ENCODE data around the gene GIMD1. TPM values are rescaled to one million over a fixed set of nuclear protein-coding genes. Genes with fewer than 3 reads are reported as not detected.
A peak's percentile ranks its signal among the peaks of the same experiment; 100 is the strongest.
"Not testable (repeated sequence)": the region's sequence is repeated elsewhere in the genome, so short reads cannot be mapped to it uniquely, and the experiment has no call there.

Gene GIMD1
- 100 to 1,000 TPM in 2 of 4 donors, 10 to 100 TPM in 1, not detected in 1; 25.4 to 144 (median 114) TPM for polyA plus RNA-seq
- long read RNA-seq, donor 1 = 0 reads
- long read RNA-seq, donor 2 = 0 reads
- long read RNA-seq, donor 3 = 0 reads
- long read RNA-seq, donor 4 = 0 reads
- long read RNA-seq, donor 5 = 0 reads
- long read RNA-seq, donor 6 = 0 reads
- long read RNA-seq, donor 7 = 0 reads
- long read RNA-seq, donor 8 = 0 reads
- long read RNA-seq, donor 9 = 0 reads
- long read RNA-seq, donor 10 = 0 reads

- H3K4me1 ChIP-seq (ENCODE audit: control insufficient read depth in 3 of 3, insufficient read depth in 2 of 3, low read depth in 1 of 3, low read length in 2 of 3) = no peaks in the 10 kb centered on the region
- DNase-seq = peak in 1 of 2 donors; percentile 74
- H3K27ac ChIP-seq (ENCODE audit: low read depth in 1 of 3, low read length in 2 of 3) = peak within 1 kb of the TSS in 1 of 3 donors; percentile 38
- no peaks in the 10 kb centered on the region for H3K9me3 ChIP-seq (ENCODE audit: control insufficient read depth in 2 of 2, insufficient read depth in 1 of 2, low read depth in 1 of 2, low read length in 1 of 2)
- H3K4me3 ChIP-seq (ENCODE audit: low read depth in 1 of 3, low read length in 3 of 3) = peak within 1 kb of the TSS in 1 of 3 donors; percentile 63
- H3K36me3 ChIP-seq (ENCODE audit: control insufficient read depth in 3 of 3, insufficient read depth in 2 of 3, low read depth in 1 of 3, low read length in 3 of 3) = no peaks in the 10 kb centered on the region
- WGBS, 3 donors = 18 to 59% (median 39%) methylated on average over 5 of the region's 5 CpGs
- peak; percentile 49 for FAIRE-seq
- H3K27me3 ChIP-seq (ENCODE audit: control insufficient read depth in 3 of 3, insufficient read depth in 3 of 3, low read length in 3 of 3) = no peaks in the 10 kb centered on the region
Measured at GRCh38 chr4:106368678-106369077, at the start of gene GIMD1. TSS of gene GIMD1 (minus strand) at chr4:106368778. CDS start at chr4:106367435, 1,343 bp downstream.

DNA sequence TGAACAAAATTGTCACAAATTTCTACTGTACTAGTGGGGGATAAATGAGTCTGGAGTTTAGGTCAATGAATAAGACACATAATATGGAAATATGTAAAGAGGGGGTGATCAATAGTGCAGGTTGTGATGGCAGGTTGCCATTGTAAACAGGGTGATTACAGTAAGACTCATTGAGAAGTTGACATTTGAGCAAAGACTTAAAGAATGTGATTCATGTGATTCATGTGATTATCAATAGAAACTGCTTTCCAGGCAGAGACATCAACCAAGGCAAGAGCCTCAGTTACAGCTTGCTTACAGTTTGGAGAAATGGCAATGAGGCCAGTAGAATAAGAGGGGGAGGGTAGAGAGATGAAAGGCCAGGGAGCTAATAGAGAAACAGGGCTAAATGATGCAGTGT lies 45.8 kb upstream of the GIMD1 start:
- Histone ChIP-seq H3K9me3 (ENCODE audit: control insufficient read depth in 2 of 2, insufficient read depth in 1 of 2, low read depth in 1 of 2, low read length in 1 of 2) (no peaks in the 10 kb centered on the region), H3K36me3 (ENCODE audit: control insufficient read depth in 3 of 3, insufficient read depth in 2 of 3, low read depth in 1 of 3, low read length in 3 of 3) (no peaks in the 10 kb centered on the region), H3K27ac (ENCODE audit: low read depth in 1 of 3, low read length in 2 of 3) (no peak overlapping the region), H3K27me3 (ENCODE audit: control insufficient read depth in 3 of 3, insufficient read depth in 3 of 3, low read length in 3 of 3) (no peaks in the 10 kb centered on the region), H3K4me1 (ENCODE audit: control insufficient read depth in 3 of 3, insufficient read depth in 2 of 3, low read depth in 1 of 3, low read length in 2 of 3) (no peaks in the 10 kb centered on the region), H3K4me3 (ENCODE audit: low read depth in 1 of 3, low read length in 3 of 3) (no peak overlapping the region)
- DNase-seq = no peak
- no peak for FAIRE-seq

- FAIRE-seq = no peak
- H3K27ac ChIP-seq (ENCODE audit: low read depth in 1 of 3, low read length in 2 of 3) = no peak overlapping the region
- H3K36me3 ChIP-seq (ENCODE audit: control insufficient read depth in 3 of 3, insufficient read depth in 2 of 3, low read depth in 1 of 3, low read length in 3 of 3) = no peaks in the 10 kb centered on the region
- no peaks in the 10 kb centered on the region for H3K9me3 ChIP-seq (ENCODE audit: control insufficient read depth in 2 of 2, insufficient read depth in 1 of 2, low read depth in 1 of 2, low read length in 1 of 2)
- WGBS, 3 donors = 84 to 89% (median 89%) methylated on average over 15 of the region's 15 CpGs
- DNase-seq = no peak
- no peaks in the 10 kb centered on the region for H3K4me1 ChIP-seq (ENCODE audit: control insufficient read depth in 3 of 3, insufficient read depth in 2 of 3, low read depth in 1 of 3, low read length in 2 of 3)
- H3K27me3 ChIP-seq (ENCODE audit: control insufficient read depth in 3 of 3, insufficient read depth in 3 of 3, low read length in 3 of 3) = no peaks in the 10 kb centered on the region
- H3K4me3 ChIP-seq (ENCODE audit: low read depth in 1 of 3, low read length in 3 of 3) = no peak overlapping the region
Measured at GRCh38 chr4:106409901-106410889, 41.6 kb upstream of the GIMD1 start.

DNA sequence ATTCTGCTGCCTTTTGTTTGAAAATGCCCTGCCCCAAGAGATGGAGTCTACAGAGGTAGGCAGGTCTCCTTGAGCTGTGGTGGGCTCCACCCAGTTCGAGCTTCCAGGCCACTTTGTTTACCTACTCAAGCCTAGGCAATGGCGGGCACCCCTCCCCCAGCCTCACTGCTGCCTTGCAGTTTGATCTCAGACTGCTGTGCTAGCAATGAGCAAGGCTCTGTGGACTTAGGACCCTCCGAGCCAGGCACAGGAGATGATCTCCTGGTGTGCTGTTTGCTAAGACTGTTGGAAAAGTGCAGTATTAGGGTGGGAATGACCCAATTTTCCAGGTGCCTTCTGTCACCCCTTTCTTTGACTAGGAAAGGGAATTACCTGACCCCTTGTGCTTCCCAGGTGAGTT lies 39.4 kb upstream of the GIMD1 start:
- not testable (repeated sequence) for H3K4me3 ChIP-seq (ENCODE audit: low read depth in 1 of 3, low read length in 3 of 3); H3K27me3 ChIP-seq (ENCODE audit: control insufficient read depth in 3 of 3, insufficient read depth in 3 of 3, low read length in 3 of 3); H3K36me3 ChIP-seq (ENCODE audit: control insufficient read depth in 3 of 3, insufficient read depth in 2 of 3, low read depth in 1 of 3, low read length in 3 of 3); DNase-seq; FAIRE-seq; H3K9me3 ChIP-seq (ENCODE audit: control insufficient read depth in 2 of 2, insufficient read depth in 1 of 2, low read depth in 1 of 2, low read length in 1 of 2); H3K27ac ChIP-seq (ENCODE audit: low read depth in 1 of 3, low read length in 2 of 3); H3K4me1 ChIP-seq (ENCODE audit: control insufficient read depth in 3 of 3, insufficient read depth in 2 of 3, low read depth in 1 of 3, low read length in 2 of 3)
- 30 to 59% (median 33%) methylated on average over 3 of the region's 3 CpGs for WGBS, 3 donors

- FAIRE-seq = no peak
- 89 to 94% (median 94%) methylated on average over 3 of the region's 3 CpGs for WGBS, 3 donors
- H3K4me1 ChIP-seq (ENCODE audit: control insufficient read depth in 3 of 3, insufficient read depth in 2 of 3, low read depth in 1 of 3, low read length in 2 of 3) = no peaks in the 10 kb centered on the region
- H3K27me3 ChIP-seq (ENCODE audit: control insufficient read depth in 3 of 3, insufficient read depth in 3 of 3, low read length in 3 of 3) = no peaks in the 10 kb centered on the region
- DNase-seq = no peak
- no peaks in the 10 kb centered on the region for H3K36me3 ChIP-seq (ENCODE audit: control insufficient read depth in 3 of 3, insufficient read depth in 2 of 3, low read depth in 1 of 3, low read length in 3 of 3)
- H3K9me3 ChIP-seq (ENCODE audit: control insufficient read depth in 2 of 2, insufficient read depth in 1 of 2, low read depth in 1 of 2, low read length in 1 of 2) = peaks cover 2 to 5% of the 10 kb centered on the region in 2 donors
- H3K27ac ChIP-seq (ENCODE audit: low read depth in 1 of 3, low read length in 2 of 3) = no peak overlapping the region
- no peak overlapping the region for H3K4me3 ChIP-seq (ENCODE audit: low read depth in 1 of 3, low read length in 3 of 3)
Measured at GRCh38 chr4:106401157-106401556, 32.6 kb upstream of the GIMD1 start.

GRCh38 chr4:106398898-106399297 lies 30.3 kb upstream of the GIMD1 start:
- H3K27me3 ChIP-seq (ENCODE audit: control insufficient read depth in 3 of 3, insufficient read depth in 3 of 3, low read length in 3 of 3); H3K4me3 ChIP-seq (ENCODE audit: low read depth in 1 of 3, low read length in 3 of 3); H3K9me3 ChIP-seq (ENCODE audit: control insufficient read depth in 2 of 2, insufficient read depth in 1 of 2, low read depth in 1 of 2, low read length in 1 of 2); DNase-seq; H3K36me3 ChIP-seq (ENCODE audit: control insufficient read depth in 3 of 3, insufficient read depth in 2 of 3, low read depth in 1 of 3, low read length in 3 of 3); H3K4me1 ChIP-seq (ENCODE audit: control insufficient read depth in 3 of 3, insufficient read depth in 2 of 3, low read depth in 1 of 3, low read length in 2 of 3); H3K27ac ChIP-seq (ENCODE audit: low read depth in 1 of 3, low read length in 2 of 3); FAIRE-seq: not testable (repeated sequence)
- WGBS, 3 donors = 54 to 56% (median 56%) methylated on average over 2 of the region's 4 CpGs

DNA sequence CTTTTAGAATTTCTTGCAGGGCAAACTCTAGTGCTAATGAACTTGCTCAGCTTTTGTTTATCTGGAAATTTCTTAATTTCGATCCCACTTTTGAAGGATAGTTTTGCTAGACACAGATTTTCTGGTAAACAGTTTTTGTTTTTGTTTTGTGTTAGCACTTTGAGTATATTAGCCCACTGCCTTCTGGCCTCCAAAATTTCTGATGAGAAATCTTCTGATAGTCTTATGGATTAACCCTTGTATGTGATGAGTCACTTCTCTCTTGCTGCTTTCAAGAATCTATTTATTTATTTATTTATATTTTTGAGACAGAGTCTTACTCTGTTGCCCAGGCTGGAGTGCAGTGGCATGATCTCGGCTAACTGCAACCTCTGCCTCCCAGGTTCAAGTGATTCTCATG lies 27.0 kb upstream of the GIMD1 start:
- 77 to 80% (median 78%) methylated on average over 2 of the region's 2 CpGs for WGBS, 3 donors
- FAIRE-seq = no peak
- DNase-seq = no peak

DNA sequence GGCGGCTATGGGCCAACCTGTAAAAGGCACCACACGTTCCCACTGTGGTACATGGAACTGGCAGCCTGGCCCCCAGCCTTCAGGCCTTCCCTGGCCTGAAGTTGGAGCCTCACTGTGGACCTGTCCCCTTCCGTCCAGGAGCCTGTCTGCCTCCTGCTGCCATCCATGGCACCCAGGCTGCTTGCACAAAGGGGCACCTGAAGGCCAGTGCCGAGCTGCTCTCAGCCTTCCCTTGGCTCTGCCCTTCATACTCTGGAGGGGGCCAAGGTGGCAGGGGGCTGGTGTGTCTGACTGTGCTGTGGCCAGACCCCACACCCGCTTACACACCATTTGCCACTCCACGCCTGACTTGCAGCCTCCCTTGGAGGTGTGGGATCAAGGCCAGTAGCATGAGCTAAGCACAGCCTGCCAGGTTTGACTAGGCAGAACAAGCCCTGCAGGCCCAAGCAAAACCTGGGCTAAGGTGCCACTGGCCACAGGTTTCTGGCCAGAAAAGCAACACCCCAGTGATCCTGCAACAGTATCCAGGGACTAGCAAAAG lies 17.3 kb upstream of the GIMD1 start:
- no peaks in the 10 kb centered on the region for H3K36me3 ChIP-seq (ENCODE audit: control insufficient read depth in 3 of 3, insufficient read depth in 2 of 3, low read depth in 1 of 3, low read length in 3 of 3)
- 69 to 80% (median 76%) methylated on average over 6 of the region's 6 CpGs for WGBS, 3 donors
- DNase-seq (no peak), FAIRE-seq (no peak)
- H3K4me3 ChIP-seq (ENCODE audit: low read depth in 1 of 3, low read length in 3 of 3) = no peak overlapping the region
- peaks cover 0 to 14% of the 10 kb centered on the region in 2 donors for H3K9me3 ChIP-seq (ENCODE audit: control insufficient read depth in 2 of 2, insufficient read depth in 1 of 2, low read depth in 1 of 2, low read length in 1 of 2)
- no peaks in the 10 kb centered on the region for H3K27me3 ChIP-seq (ENCODE audit: control insufficient read depth in 3 of 3, insufficient read depth in 3 of 3, low read length in 3 of 3)
- H3K4me1 ChIP-seq (ENCODE audit: control insufficient read depth in 3 of 3, insufficient read depth in 2 of 3, low read depth in 1 of 3, low read length in 2 of 3) = no peaks in the 10 kb centered on the region
- no peak overlapping the region for H3K27ac ChIP-seq (ENCODE audit: low read depth in 1 of 3, low read length in 2 of 3)

More for the DNA sequence above, 27.0 kb upstream of the GIMD1 start:
- H3K27me3 ChIP-seq (ENCODE audit: control insufficient read depth in 3 of 3, insufficient read depth in 3 of 3, low read length in 3 of 3) = no peaks in the 10 kb centered on the region
- H3K27ac ChIP-seq (ENCODE audit: low read depth in 1 of 3, low read length in 2 of 3) = no peak overlapping the region
- peaks cover 2 to 7% of the 10 kb centered on the region in 2 donors for H3K9me3 ChIP-seq (ENCODE audit: control insufficient read depth in 2 of 2, insufficient read depth in 1 of 2, low read depth in 1 of 2, low read length in 1 of 2)
- no peak overlapping the region for H3K4me3 ChIP-seq (ENCODE audit: low read depth in 1 of 3, low read length in 3 of 3)
- no peaks in the 10 kb centered on the region for H3K4me1 ChIP-seq (ENCODE audit: control insufficient read depth in 3 of 3, insufficient read depth in 2 of 3, low read depth in 1 of 3, low read length in 2 of 3)
- no peaks in the 10 kb centered on the region for H3K36me3 ChIP-seq (ENCODE audit: control insufficient read depth in 3 of 3, insufficient read depth in 2 of 3, low read depth in 1 of 3, low read length in 3 of 3)
